ENCODE measurements around the gene BANF1.

Gene BANF1

GRCh38 chr11:66016793-66017177, 14.5 kb downstream of the BANF1 start:
- Histone ChIP-seq H3K27me3 (ENCODE audit: low read depth, low read length) (no peaks in the 10 kb centered on the region), H4K20me1 (ENCODE audit: insufficient read depth, low read length) (no peaks in the 10 kb centered on the region), H3K27ac (ENCODE audit: low read length) (no peak overlapping the region), H3K4me3 (ENCODE audit: low read length) (no peak overlapping the region), H3K4me2 (ENCODE audit: low read length) (no peak overlapping the region), H3K9ac (ENCODE audit: low read length) (no peak overlapping the region), H2AFZ (ENCODE audit: low read depth, low read length) (no peak overlapping the region), H3K79me2 (ENCODE audit: low read length) (no peaks in the 10 kb centered on the region), H3K36me3 (replicated peaks; ENCODE audit: low read depth, low read length) (no peaks in the 10 kb centered on the region), H3K9me3 (ENCODE audit: insufficient read depth, low read length) (no peaks in the 10 kb centered on the region), H3K4me1 (ENCODE audit: low read length) (no peaks in the 10 kb centered on the region)
- TF ChIP-seq CTCF (IDR thresholded peaks at IDR 0.05; ENCODE audit: low read depth, low read length) (no peak), EZH2phosphoT487 (IDR thresholded peaks at IDR 0.05; ENCODE audit: low read depth) (no peak)

GRCh38 chr11:66017321-66017720, 15.0 kb downstream of the BANF1 start:
- TF ChIP-seq CTCF (IDR thresholded peaks at IDR 0.05; ENCODE audit: low read depth, low read length), result no peak
- TF ChIP-seq EZH2phosphoT487 (IDR thresholded peaks at IDR 0.05; ENCODE audit: low read depth), result no peak
- H3K9ac ChIP-seq (ENCODE audit: low read length), result no peak overlapping the region
- H3K4me1 ChIP-seq (ENCODE audit: low read length), result no peaks in the 10 kb centered on the region; the same call in 1 of the 2 replicates

GRCh38 chr11:66020212-66020611, 17.9 kb downstream of the BANF1 start:
- Histone ChIP-seq H3K9ac (ENCODE audit: low read length) (no peak overlapping the region), H4K20me1 (ENCODE audit: insufficient read depth, low read length) (no peaks in the 10 kb centered on the region), H3K9me3 (ENCODE audit: insufficient read depth, low read length) (no peaks in the 10 kb centered on the region), H3K4me2 (ENCODE audit: low read length) (no peak overlapping the region), H3K79me2 (ENCODE audit: low read length) (no peaks in the 10 kb centered on the region), H3K27ac (ENCODE audit: low read length) (no peak overlapping the region), H3K4me1 (ENCODE audit: low read length) (peaks cover 2% of the 10 kb centered on the region; the same call in 1 of the 2 replicates), H2AFZ (ENCODE audit: low read depth, low read length) (no peak overlapping the region), H3K4me3 (ENCODE audit: low read length) (no peak overlapping the region), H3K27me3 (ENCODE audit: low read depth, low read length) (peaks cover 10% of the 10 kb centered on the region), H3K36me3 (replicated peaks; ENCODE audit: low read depth, low read length) (no peaks in the 10 kb centered on the region)
- TF ChIP-seq EZH2phosphoT487 (IDR thresholded peaks at IDR 0.05; ENCODE audit: low read depth) (no peak), CTCF (IDR thresholded peaks at IDR 0.05; ENCODE audit: low read depth, low read length) (no peak)

More at GRCh38 chr11:66017321-66017720, 15.0 kb downstream of the BANF1 start:
- H4K20me1 ChIP-seq (ENCODE audit: insufficient read depth, low read length), result no peaks in the 10 kb centered on the region
- H3K27ac ChIP-seq (ENCODE audit: low read length), result no peak overlapping the region
- H3K27me3 ChIP-seq (ENCODE audit: low read depth, low read length), result no peaks in the 10 kb centered on the region
- no peak overlapping the region for H2AFZ ChIP-seq (ENCODE audit: low read depth, low read length)
- H3K9me3 ChIP-seq (ENCODE audit: insufficient read depth, low read length), result no peaks in the 10 kb centered on the region
- no peak overlapping the region for H3K4me2 ChIP-seq (ENCODE audit: low read length)
- H3K79me2 ChIP-seq (ENCODE audit: low read length), result no peaks in the 10 kb centered on the region
- H3K36me3 ChIP-seq (replicated peaks; ENCODE audit: low read depth, low read length), result no peaks in the 10 kb centered on the region
- no peak overlapping the region for H3K4me3 ChIP-seq (ENCODE audit: low read length)

- no peaks in the 10 kb centered on the region for H3K79me2 ChIP-seq (ENCODE audit: low read length)
- no peak overlapping the region for H3K4me2 ChIP-seq (ENCODE audit: low read length)
- H3K27me3 ChIP-seq (ENCODE audit: low read depth, low read length), result peaks cover 10% of the 10 kb centered on the region
- no peak for TF ChIP-seq CTCF (IDR thresholded peaks at IDR 0.05; ENCODE audit: low read depth, low read length)
- TF ChIP-seq EZH2phosphoT487 (IDR thresholded peaks at IDR 0.05; ENCODE audit: low read depth), result no peak
- peaks cover 2% of the 10 kb centered on the region; the same call in 1 of the 2 replicates for H3K4me1 ChIP-seq (ENCODE audit: low read length)
- no peak overlapping the region for H3K27ac ChIP-seq (ENCODE audit: low read length)
- no peaks in the 10 kb centered on the region for H3K36me3 ChIP-seq (replicated peaks; ENCODE audit: low read depth, low read length)
- H4K20me1 ChIP-seq (ENCODE audit: insufficient read depth, low read length), result no peaks in the 10 kb centered on the region
- H3K9ac ChIP-seq (ENCODE audit: low read length), result no peak overlapping the region
- no peak overlapping the region for H3K4me3 ChIP-seq (ENCODE audit: low read length)
- no peak overlapping the region for H2AFZ ChIP-seq (ENCODE audit: low read depth, low read length)
- no peaks in the 10 kb centered on the region for H3K9me3 ChIP-seq (ENCODE audit: insufficient read depth, low read length)
These were observed 18.5 kb downstream of the BANF1 start for GRCh38 chr11:66020618-66021357.
